DOHH2 (cell line): ENCODE measurements around the gene TPX2.

Experiments used
- H3F3A ChIP-seq: fragments of 200-600 bp; sonication (generic), shearing (Covaris generic); 2 replicates; pipeline ENCODE4 v1.6.0; 2016; ENCODE audit warnings: antibody characterized with exemption, mild to moderate bottlenecking; ENCODE audit not compliant: control insufficient read depth, insufficient read depth
- H3K27ac ChIP-seq: fragments of 200-600 bp; sonication (generic); 2 replicates; pipeline ENCODE4 v1.5.1; 2014; ENCODE audit warnings: low read depth, mild to moderate bottlenecking, low read length, moderate library complexity
- H3K27me3 ChIP-seq: fragments of 200-600 bp; sonication (generic); 2 replicates; pipeline ENCODE4 v1.6.1; 2014; ENCODE audit warnings: mild to moderate bottlenecking, low read length, mixed read lengths; ENCODE audit not compliant: control insufficient read depth
- H3K36me3 ChIP-seq: fragments of 200-600 bp; sonication (generic); 2 replicates; pipeline ENCODE4 v1.6.1; 2014; ENCODE audit warnings: mild to moderate bottlenecking, low read length, moderate library complexity, mixed read lengths; ENCODE audit not compliant: control insufficient read depth
- H3K4me1 ChIP-seq: fragments of 200-600 bp; sonication (generic); 2 replicates; pipeline ENCODE4 v1.6.1; 2014; ENCODE audit warnings: mild to moderate bottlenecking, low read length, mixed read lengths; ENCODE audit not compliant: control insufficient read depth
- H3K4me2 ChIP-seq: fragments of 200-600 bp; sonication (generic); 2 replicates; pipeline ENCODE4 v1.6.0; 2014; ENCODE audit warnings: mild to moderate bottlenecking, low read length, moderate library complexity
- H3K4me3 ChIP-seq: fragments of 200-600 bp; sonication (generic); 2 replicates; pipeline ENCODE4 v1.5.1; 2014; ENCODE audit warnings: mild to moderate bottlenecking, low read length, mixed read lengths
- H3K79me2 ChIP-seq: fragments of 200-600 bp; sonication (generic); 2 replicates; pipeline ENCODE4 v1.6.1; 2014; ENCODE audit warnings: mild to moderate bottlenecking, low read length, mixed read lengths; ENCODE audit not compliant: control insufficient read depth
- H3K9me2 ChIP-seq: fragments of 200-600 bp; sonication (generic); replicated peaks from 2 replicates; pipeline ENCODE4 v1.6.1; 2014; ENCODE audit warnings: mild to moderate bottlenecking, low read length, mixed read lengths; ENCODE audit not compliant: control insufficient read depth
- H3K9me3 ChIP-seq: fragments of 200-600 bp; sonication (generic); 2 replicates; pipeline ENCODE4 v1.6.1; 2014; ENCODE audit warnings: antibody characterized with exemption, low read length, mixed read lengths; ENCODE audit not compliant: control insufficient read depth, insufficient read depth
- H4K20me1 ChIP-seq: fragments of 200-600 bp; sonication (generic); 2 replicates; pipeline ENCODE4 v1.6.0; 2014; ENCODE audit warnings: low read depth, mild to moderate bottlenecking, antibody characterized with exemption, low read length, moderate library complexity; ENCODE audit not compliant: control insufficient read depth, insufficient read depth
- EZH2phosphoT487 ChIP-seq: fragments of 200-600 bp; sonication (generic); IDR thresholded peaks from 2 replicates; pipeline ENCODE4 v1.6.1; 2017; ENCODE audit warnings: borderline replicate concordance, mild to moderate bottlenecking, antibody characterized with exemption, low read length, moderate library complexity, mixed read lengths
- TF ChIP-seq, protein P1 (sequence below): fragments of 200-600 bp; sonication (generic); IDR thresholded peaks from one replicate; pipeline ENCODE4 v1.5.1; 2014; ENCODE audit warnings: antibody characterized with exemption, mild to moderate bottlenecking, low read depth, low read length; ENCODE audit not compliant: poor library complexity, severe bottlenecking

TPX2 gene

DNA sequence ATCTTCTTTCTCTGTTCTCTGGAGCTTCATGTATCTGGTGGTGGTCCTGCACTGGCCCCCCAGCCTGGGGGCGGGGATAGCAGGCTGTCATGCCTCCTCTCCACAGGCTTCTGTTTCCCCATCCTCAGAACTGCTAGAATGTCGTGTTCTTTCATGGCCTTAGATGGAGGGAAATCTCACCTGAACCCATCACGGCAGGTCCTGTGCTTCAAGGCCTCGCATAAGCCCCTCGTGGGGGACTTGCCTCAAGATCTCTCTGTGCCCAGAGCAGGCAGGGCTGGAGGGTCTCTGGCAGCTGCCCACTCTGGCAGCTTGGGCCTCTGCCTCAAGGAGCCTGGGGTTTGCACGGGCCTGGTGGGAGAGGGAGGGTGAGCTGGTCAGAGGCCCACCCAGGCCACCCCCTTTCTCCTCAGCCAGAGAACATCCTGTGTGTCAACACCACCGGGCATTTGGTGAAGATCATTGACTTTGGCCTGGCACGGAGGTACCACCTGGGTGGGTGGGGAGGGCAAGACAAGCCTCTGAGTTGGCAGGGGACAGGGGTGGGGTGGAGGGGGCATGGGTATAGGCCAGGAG, 91.4 kb downstream of the TPX2 start:
- H3K27ac ChIP-seq: no peak overlapping the region
- no peaks in the 10 kb centered on the region for H3K9me3 ChIP-seq
- TF ChIP-seq, protein P1, sequence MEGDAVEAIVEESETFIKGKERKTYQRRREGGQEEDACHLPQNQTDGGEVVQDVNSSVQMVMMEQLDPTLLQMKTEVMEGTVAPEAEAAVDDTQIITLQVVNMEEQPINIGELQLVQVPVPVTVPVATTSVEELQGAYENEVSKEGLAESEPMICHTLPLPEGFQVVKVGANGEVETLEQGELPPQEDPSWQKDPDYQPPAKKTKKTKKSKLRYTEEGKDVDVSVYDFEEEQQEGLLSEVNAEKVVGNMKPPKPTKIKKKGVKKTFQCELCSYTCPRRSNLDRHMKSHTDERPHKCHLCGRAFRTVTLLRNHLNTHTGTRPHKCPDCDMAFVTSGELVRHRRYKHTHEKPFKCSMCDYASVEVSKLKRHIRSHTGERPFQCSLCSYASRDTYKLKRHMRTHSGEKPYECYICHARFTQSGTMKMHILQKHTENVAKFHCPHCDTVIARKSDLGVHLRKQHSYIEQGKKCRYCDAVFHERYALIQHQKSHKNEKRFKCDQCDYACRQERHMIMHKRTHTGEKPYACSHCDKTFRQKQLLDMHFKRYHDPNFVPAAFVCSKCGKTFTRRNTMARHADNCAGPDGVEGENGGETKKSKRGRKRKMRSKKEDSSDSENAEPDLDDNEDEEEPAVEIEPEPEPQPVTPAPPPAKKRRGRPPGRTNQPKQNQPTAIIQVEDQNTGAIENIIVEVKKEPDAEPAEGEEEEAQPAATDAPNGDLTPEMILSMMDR: no peak
- no peak for TF ChIP-seq EZH2phosphoT487
- H3K4me1 ChIP-seq: no peaks in the 10 kb centered on the region
- no peaks in the 10 kb centered on the region for H3K36me3 ChIP-seq
- H3K9me2 ChIP-seq: no peaks in the 10 kb centered on the region
- H3F3A ChIP-seq: no peaks in the 10 kb centered on the region
- H3K27me3 ChIP-seq: no peaks in the 10 kb centered on the region
- no peak overlapping the region for H3K4me2 ChIP-seq
- H3K4me3 ChIP-seq: no peak overlapping the region
- no peaks in the 10 kb centered on the region for H3K79me2 ChIP-seq
- H4K20me1 ChIP-seq: no peaks in the 10 kb centered on the region; the same call in 1 of the 2 replicates

DNA sequence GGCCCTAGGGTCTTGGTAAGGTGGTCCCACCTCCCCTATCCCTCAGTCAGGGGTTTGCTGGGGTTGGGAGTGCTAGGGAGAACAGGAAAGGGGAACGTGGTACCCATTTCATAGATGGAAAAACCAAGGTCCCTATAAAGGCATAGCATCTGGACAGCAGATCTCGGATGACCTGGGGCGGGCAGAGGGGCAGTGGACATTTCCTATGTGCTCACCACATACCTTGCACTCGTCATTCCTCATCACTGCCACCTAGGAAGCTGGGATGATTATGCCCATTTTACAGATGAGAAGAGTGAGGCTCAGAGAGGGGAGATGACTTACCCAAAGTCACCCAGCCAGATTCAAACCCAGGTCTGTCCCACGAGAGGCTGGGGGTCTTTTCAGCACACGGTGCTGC, 92.1 kb downstream of the TPX2 start:
- H4K20me1 ChIP-seq: no peaks in the 10 kb centered on the region; the same call in 1 of the 2 replicates
- H3K79me2 ChIP-seq: no peaks in the 10 kb centered on the region
- no peak overlapping the region for H3K4me2 ChIP-seq
- no peaks in the 10 kb centered on the region for H3K36me3 ChIP-seq
- no peaks in the 10 kb centered on the region for H3F3A ChIP-seq
- no peak overlapping the region for H3K27ac ChIP-seq
- no peaks in the 10 kb centered on the region for H3K9me3 ChIP-seq
- H3K4me1 ChIP-seq: no peaks in the 10 kb centered on the region
- H3K27me3 ChIP-seq: no peaks in the 10 kb centered on the region
- no peak overlapping the region for H3K4me3 ChIP-seq
- H3K9me2 ChIP-seq: no peaks in the 10 kb centered on the region
- TF ChIP-seq, protein P1: no peak
- TF ChIP-seq EZH2phosphoT487: no peak

DNA sequence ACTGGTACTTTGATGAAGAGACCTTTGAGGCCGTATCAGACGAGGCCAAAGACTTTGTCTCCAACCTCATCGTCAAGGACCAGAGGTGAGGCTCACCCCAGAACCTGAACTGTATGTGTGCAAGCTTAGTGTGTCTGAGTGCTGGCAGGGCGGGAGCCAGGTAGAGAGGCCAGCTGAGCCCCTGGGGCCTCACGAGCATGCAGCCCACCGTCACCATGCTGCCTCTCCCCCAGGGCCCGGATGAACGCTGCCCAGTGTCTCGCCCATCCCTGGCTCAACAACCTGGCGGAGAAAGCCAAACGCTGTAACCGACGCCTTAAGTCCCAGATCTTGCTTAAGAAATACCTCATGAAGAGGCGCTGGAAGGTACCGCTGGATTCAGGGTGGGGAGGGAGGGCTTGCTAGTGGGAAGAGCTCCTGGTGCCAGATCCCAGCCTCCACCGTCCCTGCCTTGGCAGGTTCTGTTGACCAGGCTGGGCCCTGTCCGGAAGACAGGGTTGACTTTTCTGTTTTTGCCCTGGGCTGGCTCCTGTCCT, 92.7 kb downstream of the TPX2 start:
- Histone ChIP-seq H3K9me2 (no peaks in the 10 kb centered on the region), H3K36me3 (no peaks in the 10 kb centered on the region), H3K4me2 (no peak overlapping the region), H3K27ac (no peak overlapping the region), H3F3A (no peaks in the 10 kb centered on the region), H3K9me3 (no peaks in the 10 kb centered on the region), H3K27me3 (no peaks in the 10 kb centered on the region), H3K4me3 (no peak overlapping the region), H3K4me1 (no peaks in the 10 kb centered on the region), H4K20me1 (no peaks in the 10 kb centered on the region; the same call in 1 of the 2 replicates), H3K79me2 (no peaks in the 10 kb centered on the region)
- no peak for TF ChIP-seq EZH2phosphoT487
- TF ChIP-seq, protein P1: no peak
